Measurements from ENCODE around the gene FLAD1. TPM values are rescaled to one million over a fixed set of nuclear protein-coding genes. Genes with fewer than 3 reads are reported as not detected.

Gene FLAD1
- total and polyA plus RNA-seq, 2 of the 4 experiments (the other 2 are of a cell fraction), result 26.3 to 37.3 TPM

DNA sequence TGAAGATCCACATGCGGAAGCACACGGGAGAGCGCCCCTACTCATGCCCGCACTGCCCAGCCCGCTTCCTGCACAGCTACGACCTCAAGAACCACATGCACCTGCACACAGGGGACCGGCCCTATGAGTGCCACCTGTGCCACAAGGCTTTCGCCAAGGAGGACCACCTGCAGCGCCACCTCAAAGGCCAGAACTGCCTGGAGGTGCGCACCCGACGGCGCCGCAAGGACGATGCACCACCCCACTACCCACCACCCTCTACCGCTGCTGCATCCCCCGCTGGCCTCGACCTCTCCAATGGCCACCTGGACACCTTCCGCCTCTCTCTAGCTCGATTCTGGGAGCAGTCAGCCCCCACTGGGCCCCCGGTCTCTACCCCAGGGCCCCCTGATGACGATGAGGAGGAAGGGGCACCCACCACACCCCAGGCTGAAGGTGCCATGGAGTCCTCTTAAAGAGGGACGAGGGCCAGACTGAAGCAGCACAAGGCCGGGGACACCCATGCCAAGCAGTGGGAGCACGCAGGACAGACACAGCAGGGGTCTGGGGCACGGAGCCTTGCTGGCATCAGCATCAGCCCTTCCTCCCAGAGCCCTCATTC lies 33.2 kb downstream of the FLAD1 start:
- Histone ChIP-seq H3K4me2 (ENCODE audit: low read depth, low read length) (no peak overlapping the region), H3K4me1 (ENCODE audit: control insufficient read depth, insufficient read depth, low read length) (peaks cover 9% of the 10 kb centered on the region; the same call in 1 of the 2 replicates), H3K27me3 (ENCODE audit: control insufficient read depth, insufficient read depth, low read length) (no peaks in the 10 kb centered on the region), H2AK5ac (ENCODE audit: low read depth, low read length) (no peak overlapping the region), H3K9ac (ENCODE audit: low read depth, low read length) (no peak overlapping the region), H3K36me3 (ENCODE audit: control insufficient read depth, insufficient read depth, low read length) (peaks cover 22% of the 10 kb centered on the region), H2BK20ac (ENCODE audit: low read depth, low read length) (no peak overlapping the region), H3K9me3 (ENCODE audit: control insufficient read depth, insufficient read depth, low read length) (no peaks in the 10 kb centered on the region), H3K56ac (ENCODE audit: extremely low read depth, insufficient read depth, low read length) (no peak overlapping the region), H2BK15ac (ENCODE audit: low read depth, low read length) (no peak overlapping the region), H4K20me1 (ENCODE audit: insufficient read depth, low read length) (peaks cover 13% of the 10 kb centered on the region), H3K14ac (replicated peaks; ENCODE audit: low read depth, low read length) (no peak overlapping the region), H4K5ac (ENCODE audit: low read depth, low read length) (no peak overlapping the region), H2AFZ (replicated peaks; ENCODE audit: low read length, poor library complexity) (no peak overlapping the region), H3K27ac (ENCODE audit: insufficient read depth, low read length) (no peak overlapping the region), H2BK120ac (ENCODE audit: low read depth, low read length) (no peak overlapping the region), H4K91ac (ENCODE audit: insufficient read depth, low read depth, low read length) (no peak overlapping the region), H3K79me1 (ENCODE audit: low read depth in 1 of 2, low read length in 2 of 2) (peaks cover 0 to 14% of the 10 kb centered on the region in 2 experiments; a peak in 1 of 4 replicates), H3K4ac (ENCODE audit: low read depth, low read length) (no peak overlapping the region), H2AK9ac (replicated peaks; ENCODE audit: low read depth, low read length, poor library complexity) (peak overlapping the region; percentile 95), H3K4me3 (ENCODE audit: insufficient read depth, low read depth, low read length) (no peak overlapping the region), H2BK5ac (ENCODE audit: low read depth, low read length, poor library complexity, severe bottlenecking) (no peak overlapping the region), H3K9me1 (ENCODE audit: insufficient read depth, low read length) (peaks cover 2% of the 10 kb centered on the region; the same call in 1 of the 2 replicates), H3K18ac (ENCODE audit: low read depth, low read length) (no peak overlapping the region), H3K23ac (ENCODE audit: low read depth, low read length) (no peak overlapping the region), H4K8ac (ENCODE audit: low read depth in 2 of 2, low read length in 2 of 2) (0 out of 4 replicates have a peak overlapping the region, but pooled peaks of 1 of the 2 experiments have one; percentile 52)
- CTCF ChIA-PET, result interaction anchor here (1.5 to 2.3 kb wide), 4 partner anchors 10 to 38 kb away, joined by 3 to 7 read pairs (median 4); no protein-coding TSS in a partner anchor
- in situ Hi-C loops (cut with MboI; ENCODE audit: low sequenced_read_pairs), result no loop called here
- dilution Hi-C loops (cut with HindIII; ENCODE audit: low sequenced_read_pairs, unreplicated experiment), result no loop called here
- POLR2A ChIA-PET (ENCODE audit: unreplicated experiment), result no interaction called here
- ATAC-seq (ENCODE audit: low read depth) (no peak), DNase-seq (no peak)
- 98% methylated on average over 17 of the region's 26 CpGs; no CpG with 5 or more reads in 1 of the 2 experiments for WGBS, 2 experiments (ENCODE audit: extremely low coverage in 2 of 2, insufficient read length in 1 of 2)
- intact Hi-C loops (cut with micrococcal nuclease), result no loop called here
- TF ChIP-seq, protein P1, sequence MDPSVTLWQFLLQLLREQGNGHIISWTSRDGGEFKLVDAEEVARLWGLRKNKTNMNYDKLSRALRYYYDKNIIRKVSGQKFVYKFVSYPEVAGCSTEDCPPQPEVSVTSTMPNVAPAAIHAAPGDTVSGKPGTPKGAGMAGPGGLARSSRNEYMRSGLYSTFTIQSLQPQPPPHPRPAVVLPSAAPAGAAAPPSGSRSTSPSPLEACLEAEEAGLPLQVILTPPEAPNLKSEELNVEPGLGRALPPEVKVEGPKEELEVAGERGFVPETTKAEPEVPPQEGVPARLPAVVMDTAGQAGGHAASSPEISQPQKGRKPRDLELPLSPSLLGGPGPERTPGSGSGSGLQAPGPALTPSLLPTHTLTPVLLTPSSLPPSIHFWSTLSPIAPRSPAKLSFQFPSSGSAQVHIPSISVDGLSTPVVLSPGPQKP (IDR thresholded peaks at IDR 0.05; ENCODE audit: borderline replicate concordance, low read depth, low read length), result no peak
- TF ChIP-seq RFX5 (IDR thresholded peaks at IDR 0.05; ENCODE audit: low read depth, low read length), result no peak
- no peak for TF ChIP-seq SMC3 (IDR thresholded peaks at IDR 0.05; ENCODE audit: low read depth, low read length)
- no peak for TF ChIP-seq BHLHE40 (IDR thresholded peaks at IDR 0.05; ENCODE audit: low read depth, low read length)
- TF ChIP-seq CEBPB (IDR thresholded peaks at IDR 0.05; ENCODE audit: low read depth, low read length), result no peak
- no peak for TF ChIP-seq POLR2A (IDR thresholded peaks at IDR 0.05; ENCODE audit: low read depth, low read length)
- TF ChIP-seq, protein P2, sequence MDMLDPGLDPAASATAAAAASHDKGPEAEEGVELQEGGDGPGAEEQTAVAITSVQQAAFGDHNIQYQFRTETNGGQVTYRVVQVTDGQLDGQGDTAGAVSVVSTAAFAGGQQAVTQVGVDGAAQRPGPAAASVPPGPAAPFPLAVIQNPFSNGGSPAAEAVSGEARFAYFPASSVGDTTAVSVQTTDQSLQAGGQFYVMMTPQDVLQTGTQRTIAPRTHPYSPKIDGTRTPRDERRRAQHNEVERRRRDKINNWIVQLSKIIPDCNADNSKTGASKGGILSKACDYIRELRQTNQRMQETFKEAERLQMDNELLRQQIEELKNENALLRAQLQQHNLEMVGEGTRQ (IDR thresholded peaks at IDR 0.05; ENCODE audit: low read depth, low read length), result no peak
- TF ChIP-seq FOS (IDR thresholded peaks at IDR 0.05; ENCODE audit: low read depth, low read length), result no peak
- TF ChIP-seq MAZ (IDR thresholded peaks at IDR 0.05; ENCODE audit: borderline replicate concordance, low read depth, low read length), result no peak
- TF ChIP-seq CHD1 (IDR thresholded peaks at IDR 0.05; ENCODE audit: low read depth, low read length), result no peak
- TF ChIP-seq NFE2L2 (IDR thresholded peaks at IDR 0.05; ENCODE audit: low read depth, low read length), result no peak
- no peak for TF ChIP-seq RAD21 (IDR thresholded peaks at IDR 0.05; ENCODE audit: low read length)
- no peak for TF ChIP-seq MXI1 (IDR thresholded peaks at IDR 0.05; ENCODE audit: borderline replicate concordance, low read depth, low read length)
- TF ChIP-seq RCOR1 (IDR thresholded peaks at IDR 0.05; ENCODE audit: insufficient replicate concordance, low read length), result no peak
- TF ChIP-seq, protein P3, sequence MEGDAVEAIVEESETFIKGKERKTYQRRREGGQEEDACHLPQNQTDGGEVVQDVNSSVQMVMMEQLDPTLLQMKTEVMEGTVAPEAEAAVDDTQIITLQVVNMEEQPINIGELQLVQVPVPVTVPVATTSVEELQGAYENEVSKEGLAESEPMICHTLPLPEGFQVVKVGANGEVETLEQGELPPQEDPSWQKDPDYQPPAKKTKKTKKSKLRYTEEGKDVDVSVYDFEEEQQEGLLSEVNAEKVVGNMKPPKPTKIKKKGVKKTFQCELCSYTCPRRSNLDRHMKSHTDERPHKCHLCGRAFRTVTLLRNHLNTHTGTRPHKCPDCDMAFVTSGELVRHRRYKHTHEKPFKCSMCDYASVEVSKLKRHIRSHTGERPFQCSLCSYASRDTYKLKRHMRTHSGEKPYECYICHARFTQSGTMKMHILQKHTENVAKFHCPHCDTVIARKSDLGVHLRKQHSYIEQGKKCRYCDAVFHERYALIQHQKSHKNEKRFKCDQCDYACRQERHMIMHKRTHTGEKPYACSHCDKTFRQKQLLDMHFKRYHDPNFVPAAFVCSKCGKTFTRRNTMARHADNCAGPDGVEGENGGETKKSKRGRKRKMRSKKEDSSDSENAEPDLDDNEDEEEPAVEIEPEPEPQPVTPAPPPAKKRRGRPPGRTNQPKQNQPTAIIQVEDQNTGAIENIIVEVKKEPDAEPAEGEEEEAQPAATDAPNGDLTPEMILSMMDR (conservative IDR thresholded peaks at IDR 0.05; ENCODE audit: low read depth, low read length), result no peak
- BruUV-seq (replicated peaks), result no TSS peak
